GM12878 (cell line): ENCODE data around the gene LIN7A. TPM values are rescaled to one million over a fixed set of nuclear protein-coding genes. Genes with fewer than 3 reads are reported as not detected.

Source experiments
- ATAC-seq: fragments of 200-7000 bp; cut with Tn5 transposase; 3 replicates; pipeline ENCODE4 v1.9.1; 2020; ENCODE audit warnings: mild to moderate bottlenecking, moderate library complexity
- BruUV-seq: library from RNA; stranded (reverse); fragments of 400-500 nt; replicated peaks from 2 replicates; lab custom pipeline; 2021; lab: Mats Ljungman, UMichigan
- CTCF ChIA-PET: fragments of 300-600 bp; sonication (Branson Sonifier 250); formaldehyde crosslinking; extraction: SDS; loops from one replicate; lab custom pipeline; 2021; ENCODE audit warnings: inconsistent platforms; lab: Yijun Ruan, JAX
- POLR2A ChIA-PET: fragments of 350-600 bp; formaldehyde crosslinking; extraction: SDS; loops from one replicate; lab custom pipeline; 2021; ENCODE audit warnings: inconsistent platforms; lab: Charles Lee
- RAD21 ChIA-PET: fragments of 300-600 bp; sonication (Branson Sonifier 250); formaldehyde crosslinking; loops from one replicate; lab custom pipeline; 2023; ENCODE audit warnings: antibody characterized with exemption; ENCODE audit not compliant: unreplicated experiment; lab: Charles Lee
- SMC1A ChIA-PET: fragments of 300-600 bp; sonication (Branson Sonifier 250); formaldehyde crosslinking; loops from one replicate; lab custom pipeline; 2023; ENCODE audit not compliant: unreplicated experiment, uncharacterized antibody; lab: Charles Lee
- DNase-seq: peaks from one replicate; pipeline ENCODE4 v3.0.0-alpha.2; 2011; ENCODE audit warnings: low read depth, low spot score
- FAIRE-seq: peaks from 3 replicates; lab custom pipeline; 2011; peaks lifted over from hg19 to GRCh38; lab: Jason Lieb, UNC
- H2AFZ ChIP-seq: 2 replicates; pipeline ENCODE4 v1.6.0; 2011; ENCODE audit warnings: low read depth, low read length, control low read depth; ENCODE audit not compliant: control insufficient read depth
- H3K27ac ChIP-seq: 2 replicates; pipeline ENCODE4 v1.5.1; 2011; ENCODE audit warnings: control low read depth; ENCODE audit not compliant: control insufficient read depth, insufficient read depth
- H3K27me3 ChIP-seq, 2 experiments: replicated peaks in 1 of 2; 2 replicates each; pipeline versions ENCODE4 v1.6.0 to v1.6.1; 2011; ENCODE audit warnings: low read length in 1 of 2; ENCODE audit not compliant: control insufficient read depth in 2 of 2, insufficient read depth in 2 of 2
- H3K36me3 ChIP-seq, 2 experiments: 2 replicates each; pipeline ENCODE4 v1.5.1; 2011; ENCODE audit warnings: low read length in 1 of 2; ENCODE audit not compliant: control insufficient read depth in 2 of 2, insufficient read depth in 2 of 2
- H3K4me1 ChIP-seq: 2 replicates; pipeline ENCODE4 v1.6.1; 2011; ENCODE audit warnings: mild to moderate bottlenecking, low read length, moderate library complexity, mixed read lengths; ENCODE audit not compliant: control insufficient read depth, insufficient read depth
- H3K4me2 ChIP-seq: 2 replicates; pipeline ENCODE4 v1.6.0; 2011; ENCODE audit warnings: control low read depth; ENCODE audit not compliant: control insufficient read depth, insufficient read depth
- H3K4me3 ChIP-seq: fragments of 200-600 bp; sonication (generic); 2 replicates; pipeline ENCODE4 v1.5.1; 2016
- H3K79me2 ChIP-seq: 2 replicates; pipeline ENCODE4 v1.6.0; 2011; ENCODE audit warnings: low read length; ENCODE audit not compliant: control insufficient read depth, insufficient read depth
- H3K9ac ChIP-seq: 2 replicates; pipeline ENCODE4 v1.8.0; 2011; ENCODE audit warnings: low read length, control low read depth, mixed read lengths; ENCODE audit not compliant: control insufficient read depth, insufficient read depth
- H3K9me3 ChIP-seq: replicated peaks from 3 replicates; pipeline ENCODE4 v1.5.1; 2011; ENCODE audit warnings: mild to moderate bottlenecking, low read length; ENCODE audit not compliant: control insufficient read depth, insufficient read depth
- H4K20me1 ChIP-seq: 2 replicates; pipeline ENCODE4 v1.6.0; 2011; ENCODE audit not compliant: control insufficient read depth, insufficient read depth
- ATF7 ChIP-seq: fragments of 450-650 bp; IDR thresholded peaks from 2 replicates; pipeline ENCODE4 v1.6.1; 2016; ENCODE audit warnings: low read depth, mild to moderate bottlenecking
- BRCA1 ChIP-seq: IDR thresholded peaks from 2 replicates; pipeline ENCODE4 v1.6.1; 2011; ENCODE audit warnings: low read depth, low read length, improper control_type of control experiment
- FOXK2 ChIP-seq: fragments of 450-650 bp; IDR thresholded peaks from 2 replicates; pipeline ENCODE4 v1.6.1; 2017; ENCODE audit warnings: mild to moderate bottlenecking, moderate library complexity
- IKZF2 ChIP-seq, 2 experiments: fragments of 450-650 bp; IDR thresholded peaks; 2 replicates each; pipeline ENCODE4 v1.6.1; 2017; ENCODE audit warnings: mild to moderate bottlenecking in 2 of 2, moderate library complexity in 2 of 2
- MTA3 ChIP-seq: IDR thresholded peaks from 2 replicates; pipeline ENCODE4 v1.6.1; 2012; ENCODE audit warnings: low read length, inconsistent platforms, borderline replicate concordance
- MYC ChIP-seq: IDR thresholded peaks from 2 replicates; pipeline ENCODE4 v1.6.1; 2011; ENCODE audit warnings: mild to moderate bottlenecking, low read length, moderate library complexity, inconsistent platforms; ENCODE audit not compliant: insufficient read depth, insufficient replicate concordance, insufficient read length, severe bottlenecking
- POLR2AphosphoS2 ChIP-seq: IDR thresholded peaks from 2 replicates; pipeline ENCODE4 v1.6.1; 2011; ENCODE audit warnings: low read depth, mild to moderate bottlenecking, low read length, improper control_type of control experiment, moderate library complexity
- TAF1 ChIP-seq: IDR thresholded peaks from 2 replicates; pipeline ENCODE4 v1.6.1; 2011; ENCODE audit warnings: mild to moderate bottlenecking, low read depth, low read length, borderline replicate concordance
- WGBS: methylation state at CpG from one replicate; pipeline ENCODE4 v1.1.6; 2016; ENCODE audit warnings: low lambda C conversion rate; ENCODE audit not compliant: insufficient replicate concordance, insufficient coverage; ENCODE audit errors: missing lambda C conversion rate; 5-methylcytosine and 5-hydroxymethylcytosine counted together
- in situ Hi-C: fragments of 300-500 bp; cut with MboI; formaldehyde crosslinking; loops from 9 replicates; pipeline ENCODE4 v1.14.3; 2018; ENCODE audit warnings: mixed read lengths
- intact Hi-C: fragments of 100-400 bp; cut with micrococcal nuclease; formaldehyde crosslinking; loops from one replicate; pipeline ENCODE4 v1.14.2; 2022; ENCODE audit not compliant: unreplicated experiment
- polyA plus RNA-seq, 11 experiments: library from polyadenylated mRNA; depleted of rRNA in 4 of 11; unstranded in 6 of 11; stranded (reverse) in 5 of 11; fragments of >200 nt; fragmentation: Nextera tagmentation in 4 of 11; fragmentation: Illumina TruSeq in 1 of 11; extraction: Ambion mirVana in 4 of 11; extraction: Trizol in 1 of 11; gene quantifications; 1 replicate in 1 of 11; 2 replicates in 10 of 11; pipeline versions ENCODE4 v1.2.1 to v1.2.3, GENCODE V29; 2011 to 2016; ENCODE audit warnings: inconsistent platforms in 2 of 11, missing spikeins in 2 of 11, low read depth in 1 of 11
- total RNA-seq, 4 experiments: library from RNA; depleted of rRNA in 3 of 4; stranded (reverse); fragments of >200 nt in 3 of 4; fragmentation: Illumina TruSeq in 1 of 4; extraction: Trizol in 1 of 4; gene quantifications; 2 replicates each; pipeline versions ENCODE4 v1.2.1 to v1.2.3, GENCODE V29; 2013 to 2021
- TF ChIP-seq, protein P1 (sequence below): fragments of 450-650 bp; IDR thresholded peaks from 2 replicates; pipeline ENCODE4 v1.6.1; 2017; ENCODE audit warnings: low read depth, mild to moderate bottlenecking, moderate library complexity
- TF ChIP-seq, protein P2 (sequence below): fragments of 450-650 bp; IDR thresholded peaks from 2 replicates; pipeline ENCODE4 v1.6.1; 2017; ENCODE audit warnings: antibody characterized with exemption, mild to moderate bottlenecking, moderate library complexity

LIN7A gene
- total and polyA plus RNA-seq, 10 of the 15 experiments (the other 5 are each of a cell fraction or from before 2014, with no cell fraction given): 0.04 to 0.93 (median 0.35) TPM; not detected in 1

- WGBS: 70% methylated on average over 5 of the region's 5 CpGs
- Histone ChIP-seq H3K27me3 (no peaks in the 10 kb centered on the region), H3K36me3 (no peaks in the 10 kb centered on the region), H3K27ac (no peak overlapping the region), H3K4me1 (no peaks in the 10 kb centered on the region), H3K9ac (no peak overlapping the region), H3K4me3 (no peak overlapping the region), H3K4me2 (no peak overlapping the region), H3K79me2 (no peaks in the 10 kb centered on the region), H3K9me3 (no peaks in the 10 kb centered on the region), H2AFZ (no peak overlapping the region), H4K20me1 (no peaks in the 10 kb centered on the region)
- ATAC-seq: no peak
- TF ChIP-seq, protein P1, sequence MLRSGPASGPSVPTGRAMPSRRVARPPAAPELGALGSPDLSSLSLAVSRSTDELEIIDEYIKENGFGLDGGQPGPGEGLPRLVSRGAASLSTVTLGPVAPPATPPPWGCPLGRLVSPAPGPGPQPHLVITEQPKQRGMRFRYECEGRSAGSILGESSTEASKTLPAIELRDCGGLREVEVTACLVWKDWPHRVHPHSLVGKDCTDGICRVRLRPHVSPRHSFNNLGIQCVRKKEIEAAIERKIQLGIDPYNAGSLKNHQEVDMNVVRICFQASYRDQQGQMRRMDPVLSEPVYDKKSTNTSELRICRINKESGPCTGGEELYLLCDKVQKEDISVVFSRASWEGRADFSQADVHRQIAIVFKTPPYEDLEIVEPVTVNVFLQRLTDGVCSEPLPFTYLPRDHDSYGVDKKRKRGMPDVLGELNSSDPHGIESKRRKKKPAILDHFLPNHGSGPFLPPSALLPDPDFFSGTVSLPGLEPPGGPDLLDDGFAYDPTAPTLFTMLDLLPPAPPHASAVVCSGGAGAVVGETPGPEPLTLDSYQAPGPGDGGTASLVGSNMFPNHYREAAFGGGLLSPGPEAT: no peak
- TF ChIP-seq, protein P2, sequence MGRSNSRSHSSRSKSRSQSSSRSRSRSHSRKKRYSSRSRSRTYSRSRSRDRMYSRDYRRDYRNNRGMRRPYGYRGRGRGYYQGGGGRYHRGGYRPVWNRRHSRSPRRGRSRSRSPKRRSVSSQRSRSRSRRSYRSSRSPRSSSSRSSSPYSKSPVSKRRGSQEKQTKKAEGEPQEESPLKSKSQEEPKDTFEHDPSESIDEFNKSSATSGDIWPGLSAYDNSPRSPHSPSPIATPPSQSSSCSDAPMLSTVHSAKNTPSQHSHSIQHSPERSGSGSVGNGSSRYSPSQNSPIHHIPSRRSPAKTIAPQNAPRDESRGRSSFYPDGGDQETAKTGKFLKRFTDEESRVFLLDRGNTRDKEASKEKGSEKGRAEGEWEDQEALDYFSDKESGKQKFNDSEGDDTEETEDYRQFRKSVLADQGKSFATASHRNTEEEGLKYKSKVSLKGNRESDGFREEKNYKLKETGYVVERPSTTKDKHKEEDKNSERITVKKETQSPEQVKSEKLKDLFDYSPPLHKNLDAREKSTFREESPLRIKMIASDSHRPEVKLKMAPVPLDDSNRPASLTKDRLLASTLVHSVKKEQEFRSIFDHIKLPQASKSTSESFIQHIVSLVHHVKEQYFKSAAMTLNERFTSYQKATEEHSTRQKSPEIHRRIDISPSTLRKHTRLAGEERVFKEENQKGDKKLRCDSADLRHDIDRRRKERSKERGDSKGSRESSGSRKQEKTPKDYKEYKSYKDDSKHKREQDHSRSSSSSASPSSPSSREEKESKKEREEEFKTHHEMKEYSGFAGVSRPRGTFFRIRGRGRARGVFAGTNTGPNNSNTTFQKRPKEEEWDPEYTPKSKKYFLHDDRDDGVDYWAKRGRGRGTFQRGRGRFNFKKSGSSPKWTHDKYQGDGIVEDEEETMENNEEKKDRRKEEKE: no peak
- TF ChIP-seq MTA3 (no peak), FOXK2 (no peak), POLR2AphosphoS2 (no peak), ATF7 (no peak), TAF1 (no peak), BRCA1 (no peak), IKZF2 (IDR thresholded peaks at IDR 0.05) (no peak), MYC (no peak)
- CTCF ChIA-PET: no interaction called here
- DNase-seq: no peak
- no TSS peak for BruUV-seq
- POLR2A ChIA-PET: no interaction called here
- in situ Hi-C loops: no loop called here
- intact Hi-C loops: no loop called here
- SMC1A ChIA-PET: no interaction called here
- RAD21 ChIA-PET: no interaction called here
- FAIRE-seq: no peak
Observed at GRCh38 chr12:80958162-80958561, 20.4 kb upstream of the LIN7A start.
